Prostate gland (tissue), 2 donors: ENCODE measurements around the gene UCHL5. TPM values are rescaled to one million over a fixed set of nuclear protein-coding genes. Genes with fewer than 3 reads are reported as not detected.
A peak's percentile ranks its signal among the peaks of the same experiment; 100 is the strongest.

Experiments used
- DNase-seq: peaks from one replicate; pipeline ENCODE4 v3.0.0-alpha.2; 2019; ENCODE audit warnings: low spot score
- H3K27ac ChIP-seq, 2 donors: fragments of 200-600 bp; sonication (generic); 2 replicates each; pipeline ENCODE4 v1.5.1; 2017 to 2019
- H3K27me3 ChIP-seq: fragments of 200-600 bp; sonication (generic); replicated peaks from 2 replicates; pipeline ENCODE4 v1.5.1; 2019; ENCODE audit not compliant: insufficient read depth
- H3K36me3 ChIP-seq, 2 donors: fragments of 200-600 bp; sonication (generic); 1 replicate in 1 of 2; 2 replicates in 1 of 2; pipeline versions ENCODE4 v1.5.1 to v1.8.1; 2017 to 2019
- H3K4me1 ChIP-seq: fragments of 200-600 bp; sonication (generic); replicated peaks from 2 replicates; pipeline ENCODE4 v1.5.1; 2019
- H3K4me3 ChIP-seq, 2 donors: fragments of 200-600 bp; sonication (generic); 2 replicates each; pipeline ENCODE4 v1.5.1; 2017 to 2019
- H3K9me3 ChIP-seq: fragments of 200-600 bp; sonication (generic); 2 replicates; pipeline ENCODE4 v1.5.1; 2017
- CTCF ChIP-seq, 4 experiments: fragments of 200-600 bp in 2 of 4; fragments of 450-650 bp in 2 of 4; sonication (generic) in 2 of 4; IDR thresholded peaks; 1 replicate in 3 of 4; 2 replicates in 1 of 4; pipeline ENCODE4 v1.5.1; 2016 to 2019; ENCODE audit warnings: antibody characterized with exemption in 4 of 4, mild to moderate bottlenecking in 2 of 4, moderate library complexity in 2 of 4
- POLR2A ChIP-seq: fragments of 450-650 bp; IDR thresholded peaks from one replicate; pipeline ENCODE4 v1.6.1; 2016; ENCODE audit warnings: antibody characterized with exemption, mild to moderate bottlenecking
- POLR2AphosphoS5 ChIP-seq: sonication (generic); formaldehyde crosslinking; IDR thresholded peaks from one replicate; pipeline ENCODE4 v1.6.1; 2017; ENCODE audit warnings: antibody characterized with exemption
- WGBS: methylation state at CpG from one replicate; pipeline ENCODE4 v1.1.5; 2018; 5-methylcytosine and 5-hydroxymethylcytosine counted together
- intact Hi-C: fragments of 100-400 bp; cut with DNase I; formaldehyde crosslinking; loops from one replicate; pipeline ENCODE4 v1.14.2; 2022
- total RNA-seq, 2 donors: library from RNA; depleted of rRNA; stranded (reverse); fragments of >200 nt; gene quantifications; one replicate each; pipeline ENCODE4 v1.1.0, GENCODE V29; 2016

UCHL5 gene
- total RNA-seq, 2 donors from 2014 or later: 28.7 to 36.9 TPM

- peak overlapping the region; percentile 90 to 94 for H3K4me3 ChIP-seq
- no peaks in the 10 kb centered on the region for H3K36me3 ChIP-seq
- TF ChIP-seq CTCF (IDR thresholded peaks at IDR 0.05) (no peak), POLR2A (no peak), POLR2AphosphoS5 (no peak)
- H3K27ac ChIP-seq: peak overlapping the region; percentile 89 to 92
- DNase-seq: no peak
- H3K4me1 ChIP-seq: no peaks in the 10 kb centered on the region
- H3K27me3 ChIP-seq: no peaks in the 10 kb centered on the region
- WGBS: 31% methylated on average over 9 of the region's 9 CpGs
- intact Hi-C loops: loop anchor here (5.0 to 10.0 kb wide), 2 partner anchors 42 to 629 kb away; no protein-coding TSS in a partner anchor
- H3K9me3 ChIP-seq: no peaks in the 10 kb centered on the region
Measured at GRCh38 chr1:193103759-193104501, 44.8 kb upstream of the UCHL5 start.

- H3K4me3 ChIP-seq: no peak overlapping the region
- 89% methylated on average over 5 of the region's 5 CpGs for WGBS
- DNase-seq: no peak
- no peaks in the 10 kb centered on the region for H3K27me3 ChIP-seq
- H3K36me3 ChIP-seq: no peaks in the 10 kb centered on the region
- H3K27ac ChIP-seq: no peak overlapping the region
- no peaks in the 10 kb centered on the region for H3K4me1 ChIP-seq
- intact Hi-C loops: loop anchor here (5.0 to 10.0 kb wide), 2 partner anchors 40 to 628 kb away; no protein-coding TSS in a partner anchor
- H3K9me3 ChIP-seq: no peaks in the 10 kb centered on the region
- no peak for TF ChIP-seq POLR2AphosphoS5
- no peak for TF ChIP-seq CTCF (IDR thresholded peaks at IDR 0.05)
Measured at GRCh38 chr1:193102662-193103061, 43.5 kb upstream of the UCHL5 start.

GRCh38 chr1:193094112-193094511 is 35.0 kb upstream of the UCHL5 start:
- H3K27me3 ChIP-seq: no peaks in the 10 kb centered on the region
- no peaks in the 10 kb centered on the region for H3K36me3 ChIP-seq
- no peak for TF ChIP-seq CTCF (IDR thresholded peaks at IDR 0.05)
- no peak for TF ChIP-seq POLR2A
- TF ChIP-seq POLR2AphosphoS5: no peak
- intact Hi-C loops: no loop called here
- H3K4me1 ChIP-seq: no peaks in the 10 kb centered on the region
- no peak for DNase-seq
- H3K27ac ChIP-seq: no peak overlapping the region
- no peaks in the 10 kb centered on the region for H3K9me3 ChIP-seq
- H3K4me3 ChIP-seq: no peak overlapping the region
- WGBS: 94% methylated on average over 11 of the region's 11 CpGs

GRCh38 chr1:193090865-193091264 is 31.7 kb upstream of the UCHL5 start:
- Histone ChIP-seq H3K9me3 (no peaks in the 10 kb centered on the region), H3K27me3 (no peaks in the 10 kb centered on the region), H3K4me1 (no peaks in the 10 kb centered on the region), H3K4me3 (no peak overlapping the region), H3K36me3 (no peaks in the 10 kb centered on the region), H3K27ac (no peak overlapping the region)
- no peak for DNase-seq
- no peak for TF ChIP-seq POLR2AphosphoS5
- TF ChIP-seq POLR2A: no peak
- TF ChIP-seq CTCF (IDR thresholded peaks at IDR 0.05): no peak
- intact Hi-C loops: no loop called here
- WGBS: 35% methylated on average over 1 of the region's 1 CpG

GRCh38 chr1:193087893-193088292 is 28.7 kb upstream of the UCHL5 start:
- H3K9me3 ChIP-seq: no peaks in the 10 kb centered on the region
- H3K36me3 ChIP-seq: no peaks in the 10 kb centered on the region
- H3K27ac ChIP-seq: no peak overlapping the region
- no peak overlapping the region for H3K4me3 ChIP-seq
- H3K4me1 ChIP-seq: no peaks in the 10 kb centered on the region
- intact Hi-C loops: no loop called here
- 49% methylated on average over 3 of the region's 3 CpGs for WGBS
- TF ChIP-seq POLR2AphosphoS5 (no peak), CTCF (IDR thresholded peaks at IDR 0.05) (no peak), POLR2A (no peak)
- no peaks in the 10 kb centered on the region for H3K27me3 ChIP-seq
- no peak for DNase-seq
